GM12878 (cell line): ENCODE measurements around the gene MTMR1. TPM values are rescaled to one million over a fixed set of nuclear protein-coding genes. Genes with fewer than 3 reads are reported as not detected.

ENCODE experiments used
- ATF3 ChIP-seq: IDR thresholded peaks from 2 replicates; pipeline ENCODE4 v1.6.1; 2011; ENCODE audit warnings: low read depth, mild to moderate bottlenecking, low read length, moderate library complexity, borderline replicate concordance; ENCODE audit errors: extremely low read depth
- HDAC2 ChIP-seq: fragments of 200-600 bp; sonication (generic); IDR thresholded peaks from 2 replicates; pipeline ENCODE4 v1.6.1; 2017
- HSF1 ChIP-seq: fragments of 150-350 bp; IDR thresholded peaks from 2 replicates; pipeline ENCODE4 v1.6.1; 2014; ENCODE audit warnings: mild to moderate bottlenecking, low read depth, low read length
- polyA plus RNA-seq, 11 experiments: library from polyadenylated mRNA; depleted of rRNA in 4 of 11; unstranded in 6 of 11; stranded (reverse) in 5 of 11; fragments of >200 nt; fragmentation: Nextera tagmentation in 4 of 11; fragmentation: Illumina TruSeq in 1 of 11; extraction: Ambion mirVana in 4 of 11; extraction: Trizol in 1 of 11; gene quantifications; 1 replicate in 1 of 11; 2 replicates in 10 of 11; pipeline versions ENCODE4 v1.2.1 to v1.2.3, GENCODE V29; 2011 to 2016; ENCODE audit warnings: inconsistent platforms in 2 of 11, missing spikeins in 2 of 11, low read depth in 1 of 11
- total RNA-seq, 4 experiments: library from RNA; depleted of rRNA in 3 of 4; stranded (reverse); fragments of >200 nt in 3 of 4; fragmentation: Illumina TruSeq in 1 of 4; extraction: Trizol in 1 of 4; gene quantifications; 2 replicates each; pipeline versions ENCODE4 v1.2.1 to v1.2.3, GENCODE V29; 2013 to 2021
- TF ChIP-seq, protein P1 (sequence below): IDR thresholded peaks from 2 replicates; pipeline ENCODE4 v1.6.1; 2012; ENCODE audit warnings: low read length, inconsistent platforms
- TF ChIP-seq, protein P2 (sequence below): IDR thresholded peaks from 2 replicates; pipeline ENCODE4 v1.6.1; 2012; ENCODE audit warnings: low read depth, low read length, improper control_type of control experiment

Gene MTMR1
- total and polyA plus RNA-seq, 10 of the 15 experiments (the other 5 are each of a cell fraction or from before 2014, with no cell fraction given) = 1.2 to 32.2 (median 22.9) TPM

DNA sequence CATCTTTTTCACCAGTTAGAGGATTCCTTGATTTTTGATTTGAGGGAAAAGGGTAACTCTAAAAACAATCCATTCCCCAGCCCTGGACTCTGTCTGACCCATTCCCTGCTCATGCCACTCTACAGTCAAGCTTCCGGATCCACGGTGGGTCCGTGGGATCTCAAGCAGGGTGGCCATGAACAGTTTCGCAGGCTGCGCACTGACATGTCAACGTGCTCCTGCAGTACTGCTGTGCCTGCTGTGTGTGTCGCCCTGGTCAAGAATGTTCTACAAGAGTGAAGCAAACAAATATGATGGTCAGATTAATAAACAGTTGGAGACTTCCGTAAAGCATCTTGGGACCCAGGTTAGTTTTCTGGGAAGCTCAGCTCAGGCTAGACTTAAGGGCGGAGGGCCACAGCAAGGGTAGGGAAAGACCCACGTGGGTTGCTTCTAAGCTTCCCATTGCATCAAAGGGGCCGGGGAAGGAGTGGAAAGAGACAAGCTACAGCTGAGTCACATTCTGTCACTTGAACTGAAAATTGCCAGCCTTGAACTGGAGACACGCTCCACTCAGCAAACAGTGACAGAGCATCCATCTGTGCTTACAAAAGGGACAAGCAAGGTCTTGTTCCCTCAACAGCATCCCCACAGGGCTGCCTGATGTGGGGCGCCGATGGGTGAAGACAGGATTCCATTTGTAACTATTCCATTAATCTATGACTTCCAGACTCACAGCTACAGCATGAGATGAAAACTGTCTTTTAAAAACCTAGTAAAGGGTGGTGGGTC is 81.8 kb downstream of the MTMR1 start (continued):
- TF ChIP-seq, protein P1, sequence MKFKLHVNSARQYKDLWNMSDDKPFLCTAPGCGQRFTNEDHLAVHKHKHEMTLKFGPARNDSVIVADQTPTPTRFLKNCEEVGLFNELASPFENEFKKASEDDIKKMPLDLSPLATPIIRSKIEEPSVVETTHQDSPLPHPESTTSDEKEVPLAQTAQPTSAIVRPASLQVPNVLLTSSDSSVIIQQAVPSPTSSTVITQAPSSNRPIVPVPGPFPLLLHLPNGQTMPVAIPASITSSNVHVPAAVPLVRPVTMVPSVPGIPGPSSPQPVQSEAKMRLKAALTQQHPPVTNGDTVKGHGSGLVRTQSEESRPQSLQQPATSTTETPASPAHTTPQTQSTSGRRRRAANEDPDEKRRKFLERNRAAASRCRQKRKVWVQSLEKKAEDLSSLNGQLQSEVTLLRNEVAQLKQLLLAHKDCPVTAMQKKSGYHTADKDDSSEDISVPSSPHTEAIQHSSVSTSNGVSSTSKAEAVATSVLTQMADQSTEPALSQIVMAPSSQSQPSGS = no peak
- TF ChIP-seq HSF1 (no peak), HDAC2 (no peak), ATF3 (no peak)
- TF ChIP-seq, protein P2, sequence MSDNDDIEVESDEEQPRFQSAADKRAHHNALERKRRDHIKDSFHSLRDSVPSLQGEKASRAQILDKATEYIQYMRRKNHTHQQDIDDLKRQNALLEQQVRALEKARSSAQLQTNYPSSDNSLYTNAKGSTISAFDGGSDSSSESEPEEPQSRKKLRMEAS = no peak
